ENCODE data around the gene VKORC1.

Gene VKORC1

DNA sequence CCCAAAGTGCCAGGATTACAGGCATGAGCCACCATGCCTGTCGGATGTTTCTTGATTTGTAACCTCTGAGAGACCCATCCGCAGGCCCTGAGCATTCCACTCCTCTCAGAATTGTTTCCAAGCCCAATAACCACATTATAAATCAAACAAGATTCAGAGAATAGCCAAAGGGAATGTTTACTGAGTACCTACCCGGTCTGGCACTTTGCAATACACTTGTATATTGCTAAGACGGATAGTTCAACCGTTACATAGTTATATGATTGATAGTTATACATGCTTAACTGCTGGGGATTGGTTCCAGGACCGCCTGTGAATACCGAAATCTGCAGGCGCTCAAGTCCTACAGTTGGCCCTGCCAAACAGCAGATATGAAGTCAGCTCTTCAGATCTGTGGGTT, 19.9 kb upstream of the VKORC1 start:
- whole genome bisulfite sequencing (ENCODE audit: extremely low coverage, insufficient coverage, low lambda C conversion rate): no CpG with 5 or more reads among the region's 8 CpGs
- no peak overlapping the region for H4K8ac ChIP-seq (ENCODE audit: low read depth, low read length)
- no peak overlapping the region for H4K5ac ChIP-seq (ENCODE audit: low read length)
- no peak overlapping the region for H3K23ac ChIP-seq (ENCODE audit: low read length)
- H2BK15ac ChIP-seq (replicated peaks; ENCODE audit: low read depth): no peak overlapping the region
- no peak overlapping the region for H2BK120ac ChIP-seq (ENCODE audit: low read depth, low read length)
- no peaks in the 10 kb centered on the region for H3K4me1 ChIP-seq (ENCODE audit: control insufficient read depth, low read depth, low read length)
- H3K4ac ChIP-seq (ENCODE audit: low read depth, low read length): no peak overlapping the region
- H3K36me3 ChIP-seq (ENCODE audit: control insufficient read depth, insufficient read depth, low read length): peaks cover 4% of the 10 kb centered on the region
- no peak overlapping the region for H3K18ac ChIP-seq (ENCODE audit: low read length)
- H3K27me3 ChIP-seq (ENCODE audit: insufficient read depth, low read length, poor library complexity): no peaks in the 10 kb centered on the region
- H3K27ac ChIP-seq (ENCODE audit: low read depth, low read length): no peak overlapping the region
- no peak overlapping the region for H3K56ac ChIP-seq (ENCODE audit: low read length)
- H3K79me2 ChIP-seq (ENCODE audit: control insufficient read depth, insufficient read depth, low read length): peaks cover 11% of the 10 kb centered on the region
- no peak overlapping the region for H3K9ac ChIP-seq (ENCODE audit: low read length)
- H3K4me2 ChIP-seq (ENCODE audit: low read length): no peak overlapping the region
- no peak overlapping the region for H3K4me3 ChIP-seq (ENCODE audit: low read length)
- no peak overlapping the region for H2AK5ac ChIP-seq (ENCODE audit: low read length)
- H2BK5ac ChIP-seq (ENCODE audit: low read length): no peak overlapping the region
- no peak for DNase-seq
- peaks cover 15% of the 10 kb centered on the region for H3K79me1 ChIP-seq (ENCODE audit: low read length)

GRCh38 chr16:31113121-31114120, 18.8 kb upstream of the VKORC1 start:
- no peak for DNase-seq
- WGBS (ENCODE audit: extremely low coverage, insufficient coverage, low lambda C conversion rate): no CpG with 5 or more reads among the region's 5 CpGs

DNA sequence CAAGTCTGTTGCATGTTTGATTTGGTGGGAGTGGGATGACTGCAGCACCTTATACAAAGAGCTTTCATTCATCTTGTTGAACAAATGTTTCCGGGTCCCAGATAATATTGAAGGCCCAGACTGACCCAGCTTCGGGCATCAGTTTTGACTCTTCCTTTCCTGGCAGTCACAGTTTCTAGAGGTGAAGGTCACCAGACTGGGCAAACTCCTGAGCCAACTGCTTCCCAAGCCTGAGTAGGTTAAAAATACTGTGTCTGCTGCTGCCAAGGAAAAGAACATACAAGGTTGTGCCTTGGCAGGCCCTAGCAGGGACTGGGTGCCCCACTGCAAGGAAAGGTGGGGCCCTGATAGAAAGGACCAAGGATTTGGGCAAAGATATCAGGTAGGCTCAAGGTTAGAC, 18.1 kb upstream of the VKORC1 start:
- Histone ChIP-seq H3K27me3 (ENCODE audit: insufficient read depth, low read length, poor library complexity) (no peaks in the 10 kb centered on the region), H3K79me1 (ENCODE audit: low read length) (peaks cover 4% of the 10 kb centered on the region), H3K4ac (ENCODE audit: low read depth, low read length) (no peak overlapping the region), H4K5ac (ENCODE audit: low read length) (no peak overlapping the region), H3K23ac (ENCODE audit: low read length) (no peak overlapping the region), H3K4me2 (ENCODE audit: low read length) (no peak overlapping the region), H3K36me3 (ENCODE audit: control insufficient read depth, insufficient read depth, low read length) (peaks cover 4% of the 10 kb centered on the region), H3K27ac (ENCODE audit: low read depth, low read length) (no peak overlapping the region), H2AK5ac (ENCODE audit: low read length) (no peak overlapping the region), H3K9ac (ENCODE audit: low read length) (no peak overlapping the region), H2BK120ac (ENCODE audit: low read depth, low read length) (no peak overlapping the region), H4K8ac (ENCODE audit: low read depth, low read length) (no peak overlapping the region), H3K4me1 (ENCODE audit: control insufficient read depth, low read depth, low read length) (no peaks in the 10 kb centered on the region), H3K56ac (ENCODE audit: low read length) (no peak overlapping the region), H2BK5ac (ENCODE audit: low read length) (no peak overlapping the region), H2BK15ac (replicated peaks; ENCODE audit: low read depth) (no peak overlapping the region), H3K4me3 (ENCODE audit: low read length) (no peak overlapping the region), H3K79me2 (ENCODE audit: control insufficient read depth, insufficient read depth, low read length) (no peaks in the 10 kb centered on the region), H3K18ac (ENCODE audit: low read length) (no peak overlapping the region)
- DNase-seq: no peak
- no CpG with 5 or more reads among the region's 2 CpGs for WGBS (ENCODE audit: extremely low coverage, insufficient coverage, low lambda C conversion rate)

More at GRCh38 chr16:31113121-31114120, 18.8 kb upstream of the VKORC1 start:
- Histone ChIP-seq H3K27me3 (ENCODE audit: insufficient read depth, low read length, poor library complexity) (no peaks in the 10 kb centered on the region), H4K8ac (ENCODE audit: low read depth, low read length) (no peak overlapping the region), H4K5ac (ENCODE audit: low read length) (no peak overlapping the region), H3K4ac (ENCODE audit: low read depth, low read length) (no peak overlapping the region), H3K4me3 (ENCODE audit: low read length) (no peak overlapping the region), H3K4me2 (ENCODE audit: low read length) (no peak overlapping the region), H3K27ac (ENCODE audit: low read depth, low read length) (no peak overlapping the region), H3K56ac (ENCODE audit: low read length) (no peak overlapping the region), H3K4me1 (ENCODE audit: control insufficient read depth, low read depth, low read length) (no peaks in the 10 kb centered on the region), H2AK5ac (ENCODE audit: low read length) (no peak overlapping the region), H2BK15ac (replicated peaks; ENCODE audit: low read depth) (no peak overlapping the region), H2BK5ac (ENCODE audit: low read length) (no peak overlapping the region), H3K79me2 (ENCODE audit: control insufficient read depth, insufficient read depth, low read length) (peaks cover 5% of the 10 kb centered on the region), H3K23ac (ENCODE audit: low read length) (no peak overlapping the region), H3K79me1 (ENCODE audit: low read length) (peaks cover 9% of the 10 kb centered on the region), H2BK120ac (ENCODE audit: low read depth, low read length) (no peak overlapping the region), H3K9ac (ENCODE audit: low read length) (no peak overlapping the region), H3K18ac (ENCODE audit: low read length) (no peak overlapping the region), H3K36me3 (ENCODE audit: control insufficient read depth, insufficient read depth, low read length) (peaks cover 4% of the 10 kb centered on the region)

DNA sequence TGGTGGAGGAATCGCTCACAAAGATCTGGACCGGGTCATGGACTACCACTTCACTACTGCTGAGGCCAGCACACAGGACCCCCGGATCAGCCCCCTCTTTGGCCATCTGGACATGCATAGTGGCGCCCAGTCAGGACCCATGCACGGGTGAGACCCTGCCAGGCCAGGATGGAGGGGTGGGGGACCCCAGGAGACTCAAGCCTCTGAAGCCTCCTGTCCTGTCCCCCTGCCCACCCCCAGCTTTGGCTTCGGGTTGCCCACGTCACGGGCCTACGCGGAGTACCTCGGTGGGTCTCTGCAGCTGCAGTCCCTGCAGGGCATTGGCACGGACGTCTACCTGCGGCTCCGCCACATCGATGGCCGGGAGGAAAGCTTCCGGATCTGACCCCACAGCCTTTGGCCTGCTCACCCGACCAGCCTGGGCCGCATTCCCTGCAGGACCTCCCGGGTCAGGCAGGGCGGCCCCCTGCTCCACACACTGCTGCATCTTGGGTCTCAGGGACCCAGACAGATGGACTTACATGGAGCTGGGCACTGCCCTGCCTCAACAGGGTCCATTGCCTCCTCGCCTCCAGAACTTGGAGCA, 17.4 kb upstream of the VKORC1 start:
- Histone ChIP-seq H3K4ac (ENCODE audit: low read depth, low read length) (no peak overlapping the region), H2BK120ac (ENCODE audit: low read depth, low read length) (no peak overlapping the region), H3K4me1 (ENCODE audit: control insufficient read depth, low read depth, low read length) (no peaks in the 10 kb centered on the region), H2BK15ac (replicated peaks; ENCODE audit: low read depth) (no peak overlapping the region), H3K36me3 (ENCODE audit: control insufficient read depth, insufficient read depth, low read length) (peaks cover 4% of the 10 kb centered on the region), H3K27ac (ENCODE audit: low read depth, low read length) (no peak overlapping the region), H3K79me1 (ENCODE audit: low read length) (peaks cover 4% of the 10 kb centered on the region), H2BK5ac (ENCODE audit: low read length) (no peak overlapping the region), H3K56ac (ENCODE audit: low read length) (no peak overlapping the region), H3K23ac (ENCODE audit: low read length) (no peak overlapping the region), H3K9ac (ENCODE audit: low read length) (no peak overlapping the region), H3K18ac (ENCODE audit: low read length) (no peak overlapping the region), H3K4me2 (ENCODE audit: low read length) (no peak overlapping the region), H2AK5ac (ENCODE audit: low read length) (no peak overlapping the region), H3K27me3 (ENCODE audit: insufficient read depth, low read length, poor library complexity) (no peaks in the 10 kb centered on the region), H3K79me2 (ENCODE audit: control insufficient read depth, insufficient read depth, low read length) (no peaks in the 10 kb centered on the region), H3K4me3 (ENCODE audit: low read length) (no peak overlapping the region), H4K8ac (ENCODE audit: low read depth, low read length) (no peak overlapping the region), H4K5ac (ENCODE audit: low read length) (no peak overlapping the region)
- DNase-seq: no peak
- no CpG with 5 or more reads among the region's 23 CpGs for WGBS (ENCODE audit: extremely low coverage, insufficient coverage, low lambda C conversion rate)

GRCh38 chr16:31110106-31111034, 15.8 kb upstream of the VKORC1 start:
- Histone ChIP-seq H3K79me2 (ENCODE audit: control insufficient read depth, insufficient read depth, low read length) (no peaks in the 10 kb centered on the region), H3K4me2 (ENCODE audit: low read length) (no peak overlapping the region), H3K4me1 (ENCODE audit: control insufficient read depth, low read depth, low read length) (no peaks in the 10 kb centered on the region), H3K79me1 (ENCODE audit: low read length) (peaks cover 4% of the 10 kb centered on the region), H2BK120ac (ENCODE audit: low read depth, low read length) (no peak overlapping the region), H2BK15ac (replicated peaks; ENCODE audit: low read depth) (no peak overlapping the region), H3K56ac (ENCODE audit: low read length) (no peak overlapping the region), H3K36me3 (ENCODE audit: control insufficient read depth, insufficient read depth, low read length) (peaks cover 4% of the 10 kb centered on the region), H3K4me3 (ENCODE audit: low read length) (no peak overlapping the region), H3K18ac (ENCODE audit: low read length) (no peak overlapping the region), H4K5ac (ENCODE audit: low read length) (no peak overlapping the region), H3K9ac (ENCODE audit: low read length) (no peak overlapping the region), H2BK5ac (ENCODE audit: low read length) (no peak overlapping the region), H4K8ac (ENCODE audit: low read depth, low read length) (no peak overlapping the region), H3K27me3 (ENCODE audit: insufficient read depth, low read length, poor library complexity) (no peaks in the 10 kb centered on the region), H2AK5ac (ENCODE audit: low read length) (no peak overlapping the region), H3K23ac (ENCODE audit: low read length) (no peak overlapping the region), H3K27ac (ENCODE audit: low read depth, low read length) (no peak overlapping the region), H3K4ac (ENCODE audit: low read depth, low read length) (no peak overlapping the region)
- DNase-seq: no peak
- WGBS (ENCODE audit: extremely low coverage, insufficient coverage, low lambda C conversion rate): no CpG with 5 or more reads among the region's 26 CpGs

Data from mesendoderm (in vitro differentiated cells).